A673 (cell line): ENCODE measurements around the gene LRRTM2. TPM values are rescaled to one million over a fixed set of nuclear protein-coding genes. Genes with fewer than 3 reads are reported as not detected.

Source experiments
- BruUV-seq: library from RNA; stranded (reverse); fragments of 400-500 nt; replicated peaks from 2 replicates; lab custom pipeline; 2021; lab: Mats Ljungman, UMichigan
- CTCF ChIA-PET: fragments of 300-600 bp; sonication (Branson Sonifier 250); formaldehyde crosslinking; loops from one replicate; lab custom pipeline; 2022; ENCODE audit warnings: antibody characterized with exemption; lab: Charles Lee
- POLR2A ChIA-PET: fragments of 300-600 bp; sonication (Branson Sonifier 250); formaldehyde crosslinking; loops from one replicate; lab custom pipeline; 2022; ENCODE audit warnings: antibody characterized with exemption; ENCODE audit not compliant: low non-redundant PET; lab: Charles Lee
- DNase-seq: peaks from one replicate; pipeline ENCODE4 v3.0.0-alpha.2; 2015; ENCODE audit warnings: low spot score
- H3K27ac ChIP-seq: fragments of 200-600 bp; sonication (generic); 2 replicates; pipeline ENCODE4 v1.5.1; 2016; ENCODE audit warnings: mixed run types, low read depth, mild to moderate bottlenecking, mixed read lengths, antibody characterized with exemption, low read length; ENCODE audit not compliant: poor library complexity, severe bottlenecking
- H3K27me3 ChIP-seq: fragments of 200-600 bp; sonication (generic); replicated peaks from 2 replicates; pipeline ENCODE4 v1.6.1; 2017; ENCODE audit warnings: mixed run types, low read depth, mild to moderate bottlenecking, mixed read lengths, antibody characterized with exemption, low read length; ENCODE audit not compliant: insufficient read depth, poor library complexity
- H3K36me3 ChIP-seq: fragments of 200-600 bp; sonication (generic); 2 replicates; pipeline ENCODE4 v1.6.1; 2016; ENCODE audit warnings: mixed run types, mild to moderate bottlenecking, mixed read lengths, antibody characterized with exemption, low read length; ENCODE audit not compliant: insufficient read depth, poor library complexity, severe bottlenecking
- H3K4me1 ChIP-seq: fragments of 200-600 bp; sonication (generic); 2 replicates; pipeline ENCODE4 v1.6.1; 2017; ENCODE audit warnings: mixed run types, mild to moderate bottlenecking, mixed read lengths, antibody characterized with exemption, low read length; ENCODE audit not compliant: insufficient read depth, poor library complexity, severe bottlenecking
- H3K4me3 ChIP-seq: fragments of 200-600 bp; sonication (generic); 2 replicates; pipeline ENCODE4 v1.5.1; 2016; ENCODE audit warnings: low read depth, mixed run types, mild to moderate bottlenecking, mixed read lengths, low read length; ENCODE audit not compliant: poor library complexity, severe bottlenecking
- H3K9me3 ChIP-seq: fragments of 200-600 bp; sonication (generic); 2 replicates; pipeline ENCODE4 v1.6.1; 2016; ENCODE audit warnings: mixed run types, low read depth, mild to moderate bottlenecking, mixed read lengths, antibody characterized with exemption, low read length; ENCODE audit not compliant: poor library complexity, severe bottlenecking
- CTCF ChIP-seq: fragments of 300-800, 200-600 bp; sonication (generic); conservative IDR thresholded peaks from 2 replicates; pipeline ENCODE4 v1.5.1; 2017; ENCODE audit warnings: low read depth, mild to moderate bottlenecking, antibody characterized with exemption, low read length, moderate library complexity, mixed read lengths
- EZH2 ChIP-seq: fragments of 200-600 bp; sonication (generic); IDR thresholded peaks from 2 replicates; pipeline ENCODE4 v1.6.1; 2017; ENCODE audit warnings: borderline replicate concordance, low read depth, mild to moderate bottlenecking, mixed read lengths, antibody characterized with exemption, low read length; ENCODE audit not compliant: poor library complexity, severe bottlenecking
- intact Hi-C: fragments of 100-400 bp; cut with micrococcal nuclease; formaldehyde crosslinking; loops from one replicate; pipeline ENCODE4 v1.10.0; 2022; ENCODE audit not compliant: unreplicated experiment
- total RNA-seq: library from RNA; stranded (reverse); gene quantifications from 2 replicates; pipeline ENCODE4 v1.2.3, GENCODE V29; 2021

LRRTM2 gene
- total RNA-seq, 1 experiment from 2014 or later, result 0.67 TPM

GRCh38 chr5:138874241-138874640 lies 894 bp downstream of the LRRTM2 start:
- Histone ChIP-seq H3K4me1 (peaks cover 50% of the 10 kb centered on the region), H3K27me3 (no peaks in the 10 kb centered on the region), H3K4me3 (peak overlapping the region; percentile 34), H3K36me3 (no peaks in the 10 kb centered on the region), H3K9me3 (no peaks in the 10 kb centered on the region), H3K27ac (peak overlapping the region; percentile 47)
- ChIA-PET POLR2A (interaction anchor here (0.6 kb wide), 1 partner anchor 503 kb away, joined by 5 read pairs; no protein-coding TSS in a partner anchor), CTCF (no interaction called here)
- no peak for DNase-seq
- no TSS peak for BruUV-seq
- TF ChIP-seq CTCF (no peak), EZH2 (no peak)
- intact Hi-C loops, result no loop called here

GRCh38 chr5:138873466-138874221 lies 1.5 kb downstream of the LRRTM2 start:
- POLR2A ChIA-PET, result interaction anchor here (0.6 kb wide), 1 partner anchor 503 kb away, joined by 5 read pairs; no protein-coding TSS in a partner anchor

GRCh38 chr5:138872841-138873465 lies 2.2 kb downstream of the LRRTM2 start:
- POLR2A ChIA-PET, result no interaction called here
- CTCF ChIA-PET, result no interaction called here
- Histone ChIP-seq H3K4me1 (peaks cover 43% of the 10 kb centered on the region), H3K27me3 (no peaks in the 10 kb centered on the region), H3K27ac (no peak overlapping the region), H3K4me3 (no peak overlapping the region), H3K36me3 (no peaks in the 10 kb centered on the region), H3K9me3 (no peaks in the 10 kb centered on the region)
- DNase-seq, result peak; percentile 57
- TF ChIP-seq EZH2, result no peak
- TF ChIP-seq CTCF, result no peak
- intact Hi-C loops, result no loop called here
- no TSS peak for BruUV-seq

More at GRCh38 chr5:138873466-138874221, 1.5 kb downstream of the LRRTM2 start:
- peaks cover 50% of the 10 kb centered on the region for H3K4me1 ChIP-seq
- no peaks in the 10 kb centered on the region for H3K36me3 ChIP-seq
- intact Hi-C loops, result no loop called here
- H3K27ac ChIP-seq, result no peak overlapping the region
- H3K27me3 ChIP-seq, result no peaks in the 10 kb centered on the region
- no peak for DNase-seq
- BruUV-seq, result no TSS peak
- CTCF ChIA-PET, result no interaction called here
- H3K9me3 ChIP-seq, result no peaks in the 10 kb centered on the region
- H3K4me3 ChIP-seq, result no peak overlapping the region
- TF ChIP-seq CTCF (no peak), EZH2 (no peak)
